OCI-LY3 (cell line): ENCODE results near the gene FAP.

Source experiments
- CTCF ChIP-seq: fragments of 200-600, 300-600 bp; sonication (generic); IDR thresholded peaks from 2 replicates; pipeline ENCODE4 v1.5.1; 2014; ENCODE audit warnings: antibody characterized with exemption, low read length, low read depth
- EZH2phosphoT487 ChIP-seq: fragments of 200-600 bp; shearing (Covaris generic); IDR thresholded peaks from 2 replicates; pipeline ENCODE4 v1.6.1; 2018; ENCODE audit warnings: antibody characterized with exemption, mixed run types, low read depth

GRCh38 chr2:162242586-162243280, 512 bp downstream of the FAP start:
- TF ChIP-seq CTCF (no peak), EZH2phosphoT487 (no peak)
